ENCODE measurements around the gene KSR2.

Gene KSR2

DNA sequence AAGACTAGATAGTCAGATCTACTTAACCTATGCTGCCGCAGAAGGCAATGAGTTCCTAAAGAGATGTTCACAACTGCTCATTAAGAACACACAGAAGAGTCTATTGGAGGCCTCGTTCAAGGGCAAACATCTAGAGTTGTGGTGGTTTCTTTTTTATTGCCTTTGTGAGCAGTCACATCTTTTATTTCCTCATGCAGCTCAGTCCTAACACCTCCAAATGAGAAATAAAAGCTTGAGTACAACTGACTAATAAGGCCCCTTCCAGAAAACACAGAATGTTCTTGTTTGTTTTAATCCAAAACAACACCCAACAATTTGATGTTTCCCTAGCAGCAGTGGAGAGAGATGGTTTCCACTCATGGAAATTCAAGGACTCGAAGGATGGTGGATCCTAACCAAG is 483.9 kb downstream of the KSR2 start:
- no peaks in the 10 kb centered on the region for H3K27me3 ChIP-seq (ENCODE audit: control insufficient read depth in 1 of 2, insufficient read depth in 1 of 2, low read length in 2 of 2)
- no peak overlapping the region for H4K8ac ChIP-seq (ENCODE audit: low read length)
- no peak overlapping the region for H2AFZ ChIP-seq (ENCODE audit: low read depth, low read length)
- no peaks in the 10 kb centered on the region for H3K79me1 ChIP-seq (replicated peaks; ENCODE audit: low read length, poor library complexity, severe bottlenecking)
- no peak overlapping the region for H2AK5ac ChIP-seq (ENCODE audit: low read length, severe bottlenecking)
- H3K27ac ChIP-seq (ENCODE audit: low read length, poor library complexity, severe bottlenecking), result no peak overlapping the region
- 62% methylated on average over 3 of the region's 3 CpGs for WGBS
- H2BK15ac ChIP-seq (ENCODE audit: low read depth, poor library complexity, severe bottlenecking), result no peak overlapping the region
- no peak overlapping the region for H2BK12ac ChIP-seq (ENCODE audit: low read length in 2 of 2)
- no peak overlapping the region for H3K14ac ChIP-seq (ENCODE audit: low read length in 2 of 2)
- no peak overlapping the region for H4K91ac ChIP-seq (ENCODE audit: low read length)
- H3K9me3 ChIP-seq (ENCODE audit: control insufficient read depth, low read length), result no peaks in the 10 kb centered on the region
- no peak overlapping the region for H3K9ac ChIP-seq (ENCODE audit: low read length)
- no peak overlapping the region for H3K18ac ChIP-seq (ENCODE audit: low read depth in 1 of 2, low read length in 2 of 2)
- no peak overlapping the region for H3K4ac ChIP-seq (ENCODE audit: low read depth in 1 of 2, low read length in 2 of 2)
- H3K4me3 ChIP-seq (ENCODE audit: insufficient read depth in 1 of 2, low read depth in 1 of 2, low read length in 2 of 2), result no peak overlapping the region
- H3K4me1 ChIP-seq (ENCODE audit: control insufficient read depth, insufficient read depth, low read depth, low read length), result peaks cover 10% of the 10 kb centered on the region
- no peak overlapping the region for H3K23ac ChIP-seq (ENCODE audit: low read length in 2 of 2)
- no peak for DNase-seq
- no peak overlapping the region for H3K4me2 ChIP-seq (ENCODE audit: low read length, poor library complexity, severe bottlenecking)
- H3K36me3 ChIP-seq (ENCODE audit: control insufficient read depth in 1 of 2, insufficient read depth in 2 of 2, low read depth in 1 of 2, low read length in 2 of 2), result no peaks in the 10 kb centered on the region
- no peak overlapping the region for H2BK120ac ChIP-seq (ENCODE audit: low read depth, low read length)
- no peak overlapping the region for H2BK5ac ChIP-seq (ENCODE audit: low read depth, low read length, poor library complexity, severe bottlenecking)

DNA sequence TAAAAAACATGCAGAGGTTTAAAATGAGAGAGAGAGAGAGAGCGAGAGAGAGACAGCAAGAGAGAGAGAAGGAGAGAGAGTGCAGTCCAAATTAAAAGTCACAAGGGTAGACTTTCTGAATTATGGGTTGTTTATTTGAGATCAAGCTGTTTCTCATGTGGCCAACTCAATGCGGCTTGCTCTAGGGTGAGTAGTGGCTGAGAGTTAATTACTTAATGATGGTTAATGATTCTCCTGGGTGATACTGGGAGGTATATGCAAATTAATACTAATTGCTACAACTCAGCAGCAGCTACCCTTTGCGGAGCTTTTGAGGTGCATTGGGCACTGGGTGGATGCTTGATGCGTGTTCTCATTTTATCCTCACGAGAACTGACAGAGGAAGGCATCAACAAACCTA is 485.3 kb downstream of the KSR2 start:
- Histone ChIP-seq H3K4me1 (ENCODE audit: control insufficient read depth, insufficient read depth, low read depth, low read length) (peaks cover 10% of the 10 kb centered on the region), H3K36me3 (ENCODE audit: control insufficient read depth in 1 of 2, insufficient read depth in 2 of 2, low read depth in 1 of 2, low read length in 2 of 2) (no peaks in the 10 kb centered on the region), H3K4ac (ENCODE audit: low read depth in 1 of 2, low read length in 2 of 2) (no peak overlapping the region), H2AK5ac (ENCODE audit: low read length, severe bottlenecking) (no peak overlapping the region), H3K4me3 (ENCODE audit: insufficient read depth in 1 of 2, low read depth in 1 of 2, low read length in 2 of 2) (no peak overlapping the region), H2BK15ac (ENCODE audit: low read depth, poor library complexity, severe bottlenecking) (no peak overlapping the region), H3K9me3 (ENCODE audit: control insufficient read depth, low read length) (no peaks in the 10 kb centered on the region), H2BK5ac (ENCODE audit: low read depth, low read length, poor library complexity, severe bottlenecking) (no peak overlapping the region), H4K8ac (ENCODE audit: low read length) (no peak overlapping the region), H3K14ac (ENCODE audit: low read length in 2 of 2) (no peak overlapping the region), H3K18ac (ENCODE audit: low read depth in 1 of 2, low read length in 2 of 2) (no peak overlapping the region), H3K4me2 (ENCODE audit: low read length, poor library complexity, severe bottlenecking) (no peak overlapping the region), H3K27ac (ENCODE audit: low read length, poor library complexity, severe bottlenecking) (no peak overlapping the region), H3K27me3 (ENCODE audit: control insufficient read depth in 1 of 2, insufficient read depth in 1 of 2, low read length in 2 of 2) (no peaks in the 10 kb centered on the region), H2AFZ (ENCODE audit: low read depth, low read length) (no peak overlapping the region), H2BK120ac (ENCODE audit: low read depth, low read length) (no peak overlapping the region), H3K79me1 (replicated peaks; ENCODE audit: low read length, poor library complexity, severe bottlenecking) (no peaks in the 10 kb centered on the region), H3K9ac (ENCODE audit: low read length) (no peak overlapping the region), H2BK12ac (ENCODE audit: low read length in 2 of 2) (no peak overlapping the region), H3K23ac (ENCODE audit: low read length in 2 of 2) (no peak overlapping the region), H4K91ac (ENCODE audit: low read length) (no peak overlapping the region)
- DNase-seq, result no peak
- WGBS, result 80% methylated on average over 5 of the region's 5 CpGs

DNA sequence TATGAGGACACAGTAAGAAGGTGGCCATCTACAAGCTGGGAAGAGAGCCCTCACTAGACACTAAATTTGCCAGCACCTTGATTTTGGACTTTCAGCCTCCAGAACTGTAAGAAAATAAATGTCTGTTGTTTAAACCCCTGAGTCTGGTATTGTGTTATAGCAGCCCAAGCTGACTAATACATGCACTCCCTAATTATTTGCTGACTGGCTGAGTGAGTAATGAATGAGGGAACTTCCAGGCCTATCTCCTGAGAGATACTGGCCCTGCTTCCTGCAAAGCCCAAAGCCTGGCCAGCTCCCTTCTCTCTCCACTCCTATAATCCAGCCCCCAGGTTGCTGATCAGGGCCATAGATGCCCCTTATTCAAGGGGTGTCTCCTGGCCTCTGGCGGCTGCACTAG is 487.3 kb downstream of the KSR2 start:
- Histone ChIP-seq H3K79me1 (replicated peaks; ENCODE audit: low read length, poor library complexity, severe bottlenecking) (no peaks in the 10 kb centered on the region), H2BK5ac (ENCODE audit: low read depth, low read length, poor library complexity, severe bottlenecking) (no peak overlapping the region), H3K4me1 (ENCODE audit: control insufficient read depth, insufficient read depth, low read depth, low read length) (peaks cover 6% of the 10 kb centered on the region), H3K9me3 (ENCODE audit: control insufficient read depth, low read length) (no peaks in the 10 kb centered on the region), H4K91ac (ENCODE audit: low read length) (no peak overlapping the region), H3K4me3 (ENCODE audit: insufficient read depth in 1 of 2, low read depth in 1 of 2, low read length in 2 of 2) (no peak overlapping the region), H3K14ac (ENCODE audit: low read length in 2 of 2) (no peak overlapping the region), H3K18ac (ENCODE audit: low read depth in 1 of 2, low read length in 2 of 2) (no peak overlapping the region), H2BK120ac (ENCODE audit: low read depth, low read length) (no peak overlapping the region), H2BK15ac (ENCODE audit: low read depth, poor library complexity, severe bottlenecking) (no peak overlapping the region), H3K4ac (ENCODE audit: low read depth in 1 of 2, low read length in 2 of 2) (no peak overlapping the region), H3K23ac (ENCODE audit: low read length in 2 of 2) (no peak overlapping the region), H2AK5ac (ENCODE audit: low read length, severe bottlenecking) (no peak overlapping the region), H3K27me3 (ENCODE audit: control insufficient read depth in 1 of 2, insufficient read depth in 1 of 2, low read length in 2 of 2) (peaks cover 0 to 9% of the 10 kb centered on the region in 2 experiments), H3K9ac (ENCODE audit: low read length) (no peak overlapping the region), H3K27ac (ENCODE audit: low read length, poor library complexity, severe bottlenecking) (no peak overlapping the region), H2BK12ac (ENCODE audit: low read length in 2 of 2) (no peak overlapping the region), H4K8ac (ENCODE audit: low read length) (no peak overlapping the region), H3K4me2 (ENCODE audit: low read length, poor library complexity, severe bottlenecking) (no peak overlapping the region), H3K36me3 (ENCODE audit: control insufficient read depth in 1 of 2, insufficient read depth in 2 of 2, low read depth in 1 of 2, low read length in 2 of 2) (no peaks in the 10 kb centered on the region), H2AFZ (ENCODE audit: low read depth, low read length) (no peak overlapping the region)
- no peak for DNase-seq
- WGBS, result 83% methylated on average over 1 of the region's 1 CpG

DNA sequence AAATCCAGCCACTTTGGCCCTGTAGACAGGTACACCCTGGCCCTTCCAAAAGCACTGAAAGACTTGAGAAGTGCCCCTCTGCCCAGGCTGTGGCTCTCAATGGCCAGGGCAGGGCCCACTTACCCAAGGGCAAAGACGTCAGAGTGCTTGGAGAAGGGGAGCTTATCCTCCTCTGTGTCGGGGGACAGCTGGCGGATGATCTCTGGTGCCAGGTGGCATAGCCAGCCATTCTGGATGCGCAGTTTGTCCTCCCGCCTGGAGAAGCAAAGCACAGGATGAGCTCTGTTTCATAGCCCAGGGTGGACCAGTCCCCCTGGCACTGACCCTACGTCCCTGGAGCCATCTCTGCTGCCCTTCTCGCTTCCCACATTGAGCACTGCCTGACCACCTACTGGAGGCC is 492.4 kb downstream of the KSR2 start:
- Histone ChIP-seq H3K4me3 (ENCODE audit: insufficient read depth in 1 of 2, low read depth in 1 of 2, low read length in 2 of 2) (no peak overlapping the region), H2BK12ac (ENCODE audit: low read length in 2 of 2) (no peak overlapping the region), H3K23ac (ENCODE audit: low read length in 2 of 2) (no peak overlapping the region), H3K27me3 (ENCODE audit: control insufficient read depth in 1 of 2, insufficient read depth in 1 of 2, low read length in 2 of 2) (peaks cover 0 to 32% of the 10 kb centered on the region in 2 experiments), H2AK5ac (ENCODE audit: low read length, severe bottlenecking) (no peak overlapping the region), H3K79me1 (replicated peaks; ENCODE audit: low read length, poor library complexity, severe bottlenecking) (no peaks in the 10 kb centered on the region), H3K4ac (ENCODE audit: low read depth in 1 of 2, low read length in 2 of 2) (no peak overlapping the region), H3K18ac (ENCODE audit: low read depth in 1 of 2, low read length in 2 of 2) (no peak overlapping the region), H3K4me2 (ENCODE audit: low read length, poor library complexity, severe bottlenecking) (no peak overlapping the region), H2BK120ac (ENCODE audit: low read depth, low read length) (no peak overlapping the region), H3K9ac (ENCODE audit: low read length) (no peak overlapping the region), H3K9me3 (ENCODE audit: control insufficient read depth, low read length) (peaks cover 8% of the 10 kb centered on the region), H2AFZ (ENCODE audit: low read depth, low read length) (no peak overlapping the region), H3K36me3 (ENCODE audit: control insufficient read depth in 1 of 2, insufficient read depth in 2 of 2, low read depth in 1 of 2, low read length in 2 of 2) (no peaks in the 10 kb centered on the region), H3K4me1 (ENCODE audit: control insufficient read depth, insufficient read depth, low read depth, low read length) (peaks cover 2% of the 10 kb centered on the region), H4K8ac (ENCODE audit: low read length) (no peak overlapping the region), H3K27ac (ENCODE audit: low read length, poor library complexity, severe bottlenecking) (no peak overlapping the region), H2BK15ac (ENCODE audit: low read depth, poor library complexity, severe bottlenecking) (no peak overlapping the region), H4K91ac (ENCODE audit: low read length) (no peak overlapping the region), H3K14ac (ENCODE audit: low read length in 2 of 2) (no peak overlapping the region), H2BK5ac (ENCODE audit: low read depth, low read length, poor library complexity, severe bottlenecking) (no peak overlapping the region)
- 83% methylated on average over 7 of the region's 7 CpGs for WGBS
- no peak for DNase-seq

Data from mesenchymal stem cell (in vitro differentiated cells and primary cell).